Mesothelial cell of epicardium (in vitro differentiated cells): ENCODE measurements around the gene HS6ST3. TPM values are rescaled to one million over a fixed set of nuclear protein-coding genes. Genes with fewer than 3 reads are reported as not detected.

Experiments
- DNase-seq, 2 experiments: peaks; one replicate each; pipeline ENCODE4 v3.0.0; 2021; ENCODE audit warnings: low spot score in 2 of 2; ENCODE audit not compliant: unreplicated experiment in 2 of 2
- H3K27ac Mint-ChIP-seq: 2 replicates; pipeline ENCODE4 v1.8.0; 2021; ENCODE audit warnings: mixed read lengths
- H3K27me3 Mint-ChIP-seq: 2 replicates; pipeline ENCODE4 v1.8.0; 2021; ENCODE audit warnings: low read depth, mixed read lengths
- H3K36me3 Mint-ChIP-seq: 2 replicates; pipeline ENCODE4 v1.8.0; 2021; ENCODE audit warnings: mixed read lengths
- H3K4me1 Mint-ChIP-seq: 2 replicates; pipeline ENCODE4 v1.8.0; 2021; ENCODE audit warnings: mixed read lengths
- H3K4me3 Mint-ChIP-seq: 2 replicates; pipeline ENCODE4 v1.8.0; 2021; ENCODE audit warnings: mild to moderate bottlenecking, moderate library complexity, mixed read lengths
- H3K9me3 Mint-ChIP-seq: 2 replicates; pipeline ENCODE4 v1.8.0; 2021; ENCODE audit warnings: mixed read lengths
- total RNA-seq: library from RNA; stranded (reverse); gene quantifications from 3 replicates; pipeline ENCODE4 v1.2.1, GENCODE V29; 2021
- TF ChIP-seq, protein P1 (sequence below): fragments of 200-600 bp; sonication (generic); IDR thresholded peaks from one replicate; pipeline ENCODE4 v1.5.0; 2021; ENCODE audit warnings: antibody characterized with exemption; ENCODE audit not compliant: unreplicated experiment

Gene HS6ST3
- total RNA-seq, 1 donor from 2014 or later, result 0.60 TPM

- no peak for DNase-seq
- H3K4me1 Mint-ChIP-seq, result no peaks in the 10 kb centered on the region
- H3K4me3 Mint-ChIP-seq, result no peak overlapping the region
- H3K36me3 Mint-ChIP-seq, result no peaks in the 10 kb centered on the region
- no peak overlapping the region for H3K27ac Mint-ChIP-seq
- peaks cover 3% of the 10 kb centered on the region for H3K9me3 Mint-ChIP-seq
- H3K27me3 Mint-ChIP-seq, result peaks cover 11% of the 10 kb centered on the region
- TF ChIP-seq, protein P1, sequence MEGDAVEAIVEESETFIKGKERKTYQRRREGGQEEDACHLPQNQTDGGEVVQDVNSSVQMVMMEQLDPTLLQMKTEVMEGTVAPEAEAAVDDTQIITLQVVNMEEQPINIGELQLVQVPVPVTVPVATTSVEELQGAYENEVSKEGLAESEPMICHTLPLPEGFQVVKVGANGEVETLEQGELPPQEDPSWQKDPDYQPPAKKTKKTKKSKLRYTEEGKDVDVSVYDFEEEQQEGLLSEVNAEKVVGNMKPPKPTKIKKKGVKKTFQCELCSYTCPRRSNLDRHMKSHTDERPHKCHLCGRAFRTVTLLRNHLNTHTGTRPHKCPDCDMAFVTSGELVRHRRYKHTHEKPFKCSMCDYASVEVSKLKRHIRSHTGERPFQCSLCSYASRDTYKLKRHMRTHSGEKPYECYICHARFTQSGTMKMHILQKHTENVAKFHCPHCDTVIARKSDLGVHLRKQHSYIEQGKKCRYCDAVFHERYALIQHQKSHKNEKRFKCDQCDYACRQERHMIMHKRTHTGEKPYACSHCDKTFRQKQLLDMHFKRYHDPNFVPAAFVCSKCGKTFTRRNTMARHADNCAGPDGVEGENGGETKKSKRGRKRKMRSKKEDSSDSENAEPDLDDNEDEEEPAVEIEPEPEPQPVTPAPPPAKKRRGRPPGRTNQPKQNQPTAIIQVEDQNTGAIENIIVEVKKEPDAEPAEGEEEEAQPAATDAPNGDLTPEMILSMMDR, result no peak
Observed at GRCh38 chr13:96677029-96677428, 587.1 kb downstream of the HS6ST3 start.

- H3K27me3 Mint-ChIP-seq, result peaks cover 14% of the 10 kb centered on the region
- no peak for DNase-seq
- no peaks in the 10 kb centered on the region for H3K36me3 Mint-ChIP-seq
- H3K27ac Mint-ChIP-seq, result no peak overlapping the region
- H3K4me1 Mint-ChIP-seq, result no peaks in the 10 kb centered on the region
- TF ChIP-seq, protein P1, result no peak
- H3K4me3 Mint-ChIP-seq, result no peak overlapping the region
- H3K9me3 Mint-ChIP-seq, result peaks cover 3% of the 10 kb centered on the region
Observed at GRCh38 chr13:96678801-96679200, 588.9 kb downstream of the HS6ST3 start.

GRCh38 chr13:96680898-96681297, 591.0 kb downstream of the HS6ST3 start:
- Mint-ChIP-seq H3K9me3 (peaks cover 3% of the 10 kb centered on the region), H3K4me1 (no peaks in the 10 kb centered on the region), H3K36me3 (no peaks in the 10 kb centered on the region), H3K27ac (no peak overlapping the region), H3K4me3 (no peak overlapping the region), H3K27me3 (peaks cover 14% of the 10 kb centered on the region)
- DNase-seq, result no peak
- TF ChIP-seq, protein P1, result no peak

DNA sequence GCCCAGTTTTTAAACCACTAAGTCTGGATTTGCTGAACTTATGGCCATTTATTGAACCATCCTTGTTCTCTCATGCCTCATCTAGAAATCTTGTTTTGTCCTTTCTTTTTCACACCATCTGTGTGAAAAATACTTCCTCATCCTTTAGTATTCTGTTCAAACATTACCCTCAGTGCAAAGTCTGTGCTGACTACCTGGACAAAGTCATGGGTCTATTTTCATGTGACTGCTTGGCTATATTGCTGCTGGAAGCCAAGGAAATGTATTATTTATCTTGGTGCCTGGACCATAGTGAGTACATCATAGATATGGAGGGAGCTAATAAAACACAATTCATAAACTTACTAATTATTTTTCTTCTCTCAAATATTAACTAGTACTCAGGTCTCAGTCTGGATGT, 591.9 kb downstream of the HS6ST3 start:
- Mint-ChIP-seq H3K4me3 (no peak overlapping the region), H3K4me1 (no peaks in the 10 kb centered on the region), H3K27me3 (peaks cover 14% of the 10 kb centered on the region), H3K27ac (no peak overlapping the region), H3K36me3 (no peaks in the 10 kb centered on the region), H3K9me3 (peaks cover 3% of the 10 kb centered on the region)
- TF ChIP-seq, protein P1, result no peak
- DNase-seq, result no peak

GRCh38 chr13:96684469-96684868, 594.6 kb downstream of the HS6ST3 start:
- TF ChIP-seq, protein P1, result no peak
- peaks cover 25% of the 10 kb centered on the region for H3K27me3 Mint-ChIP-seq
- no peak overlapping the region for H3K27ac Mint-ChIP-seq

GRCh38 chr13:96684907-96685306, 595.0 kb downstream of the HS6ST3 start:
- Mint-ChIP-seq H3K4me3 (no peak overlapping the region), H3K36me3 (no peaks in the 10 kb centered on the region), H3K4me1 (no peaks in the 10 kb centered on the region), H3K9me3 (no peaks in the 10 kb centered on the region), H3K27me3 (peaks cover 28% of the 10 kb centered on the region), H3K27ac (no peak overlapping the region)
- TF ChIP-seq, protein P1, result no peak
- DNase-seq, result no peak

More at GRCh38 chr13:96684469-96684868, 594.6 kb downstream of the HS6ST3 start:
- Mint-ChIP-seq H3K36me3 (no peaks in the 10 kb centered on the region), H3K4me3 (no peak overlapping the region), H3K9me3 (no peaks in the 10 kb centered on the region), H3K4me1 (no peaks in the 10 kb centered on the region)
- DNase-seq, result no peak
